MM.1S (cell line): Measurements from ENCODE around the gene KLRC1.

Experiments used
- CTCF ChIP-seq: fragments of 300-600 bp; sonication (generic); IDR thresholded peaks from 2 replicates; pipeline ENCODE4 v1.5.1; 2016; ENCODE audit warnings: antibody characterized with exemption, low read length, mixed read lengths
- EZH2phosphoT487 ChIP-seq: fragments of 300-600 bp; sonication (generic); IDR thresholded peaks from 2 replicates; pipeline ENCODE4 v1.6.1; 2018; ENCODE audit warnings: antibody characterized with exemption, low read length

DNA sequence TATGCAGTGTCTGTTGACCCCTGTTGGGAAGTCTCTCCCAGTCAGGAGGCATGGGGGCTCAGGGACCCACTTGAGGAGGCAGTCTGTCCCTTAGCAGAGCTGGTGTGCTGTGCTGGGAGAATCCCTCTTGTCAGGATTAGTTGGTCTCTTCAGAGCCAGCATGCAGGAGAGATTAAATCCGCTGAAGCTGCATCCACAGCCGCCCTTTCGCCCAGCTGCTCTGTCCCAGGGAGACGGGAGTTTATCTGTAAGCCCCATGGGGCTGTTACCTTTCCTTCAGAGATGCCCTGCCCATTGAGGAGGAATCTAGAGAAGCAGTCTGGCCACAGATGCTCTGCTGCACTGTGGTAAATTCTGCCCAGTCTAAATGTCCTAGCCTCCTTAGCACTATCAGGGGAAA is 13.1 kb upstream of the KLRC1 start:
- TF ChIP-seq EZH2phosphoT487, result no peak
- TF ChIP-seq CTCF, result no peak
